Panc1 (cell line): ENCODE results near the gene TOP1. TPM values are rescaled to one million over a fixed set of nuclear protein-coding genes. Genes with fewer than 3 reads are reported as not detected.

Source experiments
- ATAC-seq: fragments of 200-7000 bp; cut with Tn5 transposase; 2 replicates; pipeline ENCODE4 v1.9.1; 2020; ENCODE audit warnings: mild to moderate bottlenecking, moderate library complexity
- BruUV-seq: library from RNA; stranded (reverse); fragments of 400-500 nt; replicated peaks from 2 replicates; lab custom pipeline; 2021; lab: Mats Ljungman, UMichigan
- CTCF ChIA-PET: fragments of 300-600 bp; sonication (Branson Sonifier 250); formaldehyde crosslinking; loops from one replicate; lab custom pipeline; 2022; ENCODE audit warnings: antibody characterized with exemption; lab: Charles Lee
- POLR2A ChIA-PET: fragments of 300-600 bp; sonication (Branson Sonifier 250); formaldehyde crosslinking; loops from one replicate; lab custom pipeline; 2022; ENCODE audit warnings: antibody characterized with exemption; lab: Charles Lee
- DNase-seq: peaks from one replicate; pipeline ENCODE4 v3.0.0-alpha.2; 2010; ENCODE audit warnings: low read depth, low spot score
- H3K27ac ChIP-seq: 2 replicates; pipeline ENCODE4 v1.5.1; 2011; ENCODE audit warnings: mild to moderate bottlenecking, low read length, inconsistent platforms
- H3K27me3 ChIP-seq: fragments of 200-500 bp; sonication (Bioruptor generic); 2 replicates; pipeline ENCODE4 v1.6.0; 2014; ENCODE audit warnings: low read length, inconsistent platforms; ENCODE audit not compliant: control insufficient read depth, insufficient read depth
- H3K36me3 ChIP-seq: fragments of 200-500 bp; sonication (Bioruptor generic); 2 replicates; pipeline ENCODE4 v1.5.1; 2014; ENCODE audit warnings: inconsistent platforms, mild to moderate bottlenecking, low read length, moderate library complexity; ENCODE audit not compliant: control insufficient read depth, insufficient read depth
- H3K4me1 ChIP-seq: 2 replicates; pipeline ENCODE4 v1.5.1; 2011; ENCODE audit warnings: inconsistent platforms, mild to moderate bottlenecking, low read length, moderate library complexity; ENCODE audit not compliant: control insufficient read depth, insufficient read depth
- H3K4me3 ChIP-seq, 2 experiments: 2 replicates each; pipeline ENCODE4 v1.5.1; 2011 to 2012; ENCODE audit warnings: low read depth in 2 of 2, low read length in 2 of 2, mild to moderate bottlenecking in 2 of 2, inconsistent platforms in 1 of 2, moderate library complexity in 1 of 2
- H3K9me3 ChIP-seq: fragments of 200-500 bp; sonication (Bioruptor generic); 2 replicates; pipeline ENCODE4 v1.5.1; 2014; ENCODE audit warnings: low read depth, mild to moderate bottlenecking, inconsistent platforms, low read length, moderate library complexity; ENCODE audit not compliant: control insufficient read depth, insufficient read depth
- POLR2AphosphoS5 ChIP-seq: IDR thresholded peaks from 2 replicates; pipeline ENCODE4 v1.6.1; 2012; ENCODE audit warnings: mild to moderate bottlenecking, low read depth, low read length, moderate library complexity
- REST ChIP-seq, 2 experiments: IDR thresholded peaks; 2 replicates each; pipeline ENCODE4 v1.6.1; 2011 to 2012; ENCODE audit warnings: low read depth in 2 of 2, control low read depth in 1 of 2, low read length in 1 of 2, mild to moderate bottlenecking in 1 of 2, moderate library complexity in 1 of 2; ENCODE audit not compliant: insufficient read depth in 1 of 2
- SIN3A ChIP-seq: IDR thresholded peaks from 2 replicates; pipeline ENCODE4 v1.6.1; 2012; ENCODE audit warnings: low read depth, mild to moderate bottlenecking, low read length, moderate library complexity, borderline replicate concordance; ENCODE audit not compliant: insufficient read depth
- TCF7L2 ChIP-seq: IDR thresholded peaks from 2 replicates; pipeline ENCODE4 v1.6.1; 2011; ENCODE audit warnings: mild to moderate bottlenecking, low read depth, low read length, inconsistent platforms
- in situ Hi-C: cut with HindIII; loops from 2 replicates; pipeline ENCODE4 v1.10.0; 2016; ENCODE audit warnings: low sequenced_read_pairs, low pct_unique_long_range_greater_than_20kb
- intact Hi-C: fragments of 100-400 bp; cut with micrococcal nuclease; formaldehyde crosslinking; loops from one replicate; pipeline ENCODE4 v1.10.0; 2022; ENCODE audit not compliant: unreplicated experiment
- total RNA-seq: library from RNA; stranded (reverse); gene quantifications from one replicate; pipeline ENCODE4 v1.2.1, GENCODE V29; 2021; ENCODE audit not compliant: unreplicated experiment
- TF ChIP-seq, protein P1 (sequence below): fragments of 450-650 bp; IDR thresholded peaks from 2 replicates; pipeline ENCODE4 v1.5.1; 2017; ENCODE audit warnings: mild to moderate bottlenecking

Gene TOP1
- total RNA-seq, 1 experiment from 2014 or later, result 65.2 TPM

- no peak overlapping the region for H3K27ac ChIP-seq
- ATAC-seq (no peak), DNase-seq (no peak)
- no TSS peak for BruUV-seq
- H3K36me3 ChIP-seq, result no peaks in the 10 kb centered on the region
- intact Hi-C loops (no loop called here), in situ Hi-C loops (no loop called here)
- no peaks in the 10 kb centered on the region for H3K9me3 ChIP-seq
- TF ChIP-seq REST (IDR thresholded peaks at IDR 0.05; ENCODE audit: insufficient read depth in 1 of 2, low read depth in 2 of 2, low read length in 1 of 2), result no peak
- TF ChIP-seq TCF7L2, result no peak
- TF ChIP-seq SIN3A, result no peak
- TF ChIP-seq POLR2AphosphoS5, result no peak
- TF ChIP-seq, protein P1, sequence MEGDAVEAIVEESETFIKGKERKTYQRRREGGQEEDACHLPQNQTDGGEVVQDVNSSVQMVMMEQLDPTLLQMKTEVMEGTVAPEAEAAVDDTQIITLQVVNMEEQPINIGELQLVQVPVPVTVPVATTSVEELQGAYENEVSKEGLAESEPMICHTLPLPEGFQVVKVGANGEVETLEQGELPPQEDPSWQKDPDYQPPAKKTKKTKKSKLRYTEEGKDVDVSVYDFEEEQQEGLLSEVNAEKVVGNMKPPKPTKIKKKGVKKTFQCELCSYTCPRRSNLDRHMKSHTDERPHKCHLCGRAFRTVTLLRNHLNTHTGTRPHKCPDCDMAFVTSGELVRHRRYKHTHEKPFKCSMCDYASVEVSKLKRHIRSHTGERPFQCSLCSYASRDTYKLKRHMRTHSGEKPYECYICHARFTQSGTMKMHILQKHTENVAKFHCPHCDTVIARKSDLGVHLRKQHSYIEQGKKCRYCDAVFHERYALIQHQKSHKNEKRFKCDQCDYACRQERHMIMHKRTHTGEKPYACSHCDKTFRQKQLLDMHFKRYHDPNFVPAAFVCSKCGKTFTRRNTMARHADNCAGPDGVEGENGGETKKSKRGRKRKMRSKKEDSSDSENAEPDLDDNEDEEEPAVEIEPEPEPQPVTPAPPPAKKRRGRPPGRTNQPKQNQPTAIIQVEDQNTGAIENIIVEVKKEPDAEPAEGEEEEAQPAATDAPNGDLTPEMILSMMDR, result no peak
- H3K4me1 ChIP-seq, result peaks cover 8% of the 10 kb centered on the region
- POLR2A ChIA-PET, result interaction anchor here (0.6 kb wide), 1 partner anchor 11 kb away, joined by 4 read pairs; no protein-coding TSS in a partner anchor
- H3K4me3 ChIP-seq, result no peak overlapping the region
- no peaks in the 10 kb centered on the region for H3K27me3 ChIP-seq
- CTCF ChIA-PET, result no interaction called here
Observed at GRCh38 chr20:41142245-41142644, 113.6 kb downstream of the TOP1 start.

- peaks cover 8% of the 10 kb centered on the region for H3K4me1 ChIP-seq
- H3K27me3 ChIP-seq, result no peaks in the 10 kb centered on the region
- in situ Hi-C loops (no loop called here), intact Hi-C loops (no loop called here)
- DNase-seq, result no peak
- no peak for ATAC-seq
- TF ChIP-seq, protein P1, result no peak
- TF ChIP-seq POLR2AphosphoS5 (no peak), SIN3A (no peak)
- POLR2A ChIA-PET, result interaction anchor here (0.6 kb wide), 1 partner anchor 12 kb away, joined by 4 read pairs; no protein-coding TSS in a partner anchor
- H3K27ac ChIP-seq, result no peak overlapping the region
- no peaks in the 10 kb centered on the region for H3K9me3 ChIP-seq
- H3K36me3 ChIP-seq, result no peaks in the 10 kb centered on the region
- CTCF ChIA-PET, result no interaction called here
- H3K4me3 ChIP-seq, result no peak overlapping the region
- BruUV-seq, result no TSS peak
Observed at GRCh38 chr20:41142919-41143318, 114.3 kb downstream of the TOP1 start.
